ENCODE results near the gene PXDC1.

Gene PXDC1

GRCh38 chr6:3701631-3702030 lies 49.9 kb downstream of the PXDC1 start:
- no peaks in the 10 kb centered on the region for H3K36me3 ChIP-seq (ENCODE audit: control insufficient read depth in 4 of 4, insufficient read depth in 4 of 4, low read length in 3 of 4)
- no peak for DNase-seq
- 98% methylated on average over 5 of the region's 5 CpGs for WGBS (ENCODE audit: insufficient coverage)
- H3K4me3 ChIP-seq (ENCODE audit: control insufficient read depth in 1 of 7, extremely low read depth in 1 of 7, insufficient read depth in 4 of 7, low read depth in 2 of 7, low read length in 6 of 7), result no peak overlapping the region
- no peaks in the 10 kb centered on the region for H3K4me1 ChIP-seq (ENCODE audit: control extremely low read depth in 1 of 4, control insufficient read depth in 4 of 4, insufficient read depth in 4 of 4, low read length in 3 of 4)
- no peaks in the 10 kb centered on the region for H3K27me3 ChIP-seq (replicated peaks in 2 of 5; ENCODE audit: control insufficient read depth in 4 of 5, insufficient read depth in 5 of 5, low read length in 4 of 5)
- POLR2A ChIA-PET, result no interaction called here
- H3K9me3 ChIP-seq (ENCODE audit: control extremely low read depth in 1 of 5, control insufficient read depth in 4 of 5, insufficient read depth in 2 of 5, low read depth in 1 of 5, low read length in 4 of 5), result peaks cover 0 to 13% (median 0%) of the 10 kb centered on the region in 5 experiments
- H3K27ac ChIP-seq (ENCODE audit: insufficient read depth in 1 of 2, low read depth in 1 of 2, low read length in 2 of 2, poor library complexity in 1 of 2, severe bottlenecking in 2 of 2), result no peak overlapping the region
- CTCF ChIA-PET, result interaction anchor here (0.6 to 1.4 kb wide), 2 partner anchors 40 to 190 kb away, joined by 3 read pairs; no protein-coding TSS in a partner anchor

- Histone ChIP-seq H3K4me3 (ENCODE audit: control insufficient read depth in 1 of 7, extremely low read depth in 1 of 7, insufficient read depth in 4 of 7, low read depth in 2 of 7, low read length in 6 of 7) (no peak overlapping the region), H3K4me1 (ENCODE audit: control extremely low read depth in 1 of 4, control insufficient read depth in 4 of 4, insufficient read depth in 4 of 4, low read length in 3 of 4) (no peaks in the 10 kb centered on the region), H3K36me3 (ENCODE audit: control insufficient read depth in 4 of 4, insufficient read depth in 4 of 4, low read length in 3 of 4) (no peaks in the 10 kb centered on the region), H3K27me3 (replicated peaks in 2 of 5; ENCODE audit: control insufficient read depth in 4 of 5, insufficient read depth in 5 of 5, low read length in 4 of 5) (no peaks in the 10 kb centered on the region), H3K27ac (ENCODE audit: insufficient read depth in 1 of 2, low read depth in 1 of 2, low read length in 2 of 2, poor library complexity in 1 of 2, severe bottlenecking in 2 of 2) (no peak overlapping the region), H3K9me3 (ENCODE audit: control extremely low read depth in 1 of 5, control insufficient read depth in 4 of 5, insufficient read depth in 2 of 5, low read depth in 1 of 5, low read length in 4 of 5) (peaks cover 0 to 13% (median 0%) of the 10 kb centered on the region in 5 experiments)
- no peak for DNase-seq
- WGBS (ENCODE audit: insufficient coverage), result 96% methylated on average over 3 of the region's 3 CpGs
- POLR2A ChIA-PET, result no interaction called here
- CTCF ChIA-PET, result no interaction called here
Observed at GRCh38 chr6:3699231-3699630, 52.3 kb downstream of the PXDC1 start.

GRCh38 chr6:3698021-3698420 lies 53.5 kb downstream of the PXDC1 start:
- POLR2A ChIA-PET, result no interaction called here
- Histone ChIP-seq H3K27me3 (replicated peaks in 2 of 5; ENCODE audit: control insufficient read depth in 4 of 5, insufficient read depth in 5 of 5, low read length in 4 of 5) (no peaks in the 10 kb centered on the region), H3K36me3 (ENCODE audit: control insufficient read depth in 4 of 4, insufficient read depth in 4 of 4, low read length in 3 of 4) (no peaks in the 10 kb centered on the region), H3K4me1 (ENCODE audit: control extremely low read depth in 1 of 4, control insufficient read depth in 4 of 4, insufficient read depth in 4 of 4, low read length in 3 of 4) (no peaks in the 10 kb centered on the region), H3K4me3 (ENCODE audit: control insufficient read depth in 1 of 7, extremely low read depth in 1 of 7, insufficient read depth in 4 of 7, low read depth in 2 of 7, low read length in 6 of 7) (no peak overlapping the region), H3K27ac (ENCODE audit: insufficient read depth in 1 of 2, low read depth in 1 of 2, low read length in 2 of 2, poor library complexity in 1 of 2, severe bottlenecking in 2 of 2) (no peak overlapping the region), H3K9me3 (ENCODE audit: control extremely low read depth in 1 of 5, control insufficient read depth in 4 of 5, insufficient read depth in 2 of 5, low read depth in 1 of 5, low read length in 4 of 5) (peaks cover 0 to 13% (median 0%) of the 10 kb centered on the region in 5 experiments)
- 91% methylated on average over 5 of the region's 5 CpGs for whole genome bisulfite sequencing (ENCODE audit: insufficient coverage)
- CTCF ChIA-PET, result no interaction called here
- no peak for DNase-seq

GRCh38 chr6:3697609-3698008 lies 53.9 kb downstream of the PXDC1 start:
- no CpG with 5 or more reads among the region's 1 CpG for WGBS (ENCODE audit: insufficient coverage)
- ChIA-PET CTCF (no interaction called here), POLR2A (no interaction called here)
- Histone ChIP-seq H3K4me1 (ENCODE audit: control extremely low read depth in 1 of 4, control insufficient read depth in 4 of 4, insufficient read depth in 4 of 4, low read length in 3 of 4) (no peaks in the 10 kb centered on the region), H3K27me3 (replicated peaks in 2 of 5; ENCODE audit: control insufficient read depth in 4 of 5, insufficient read depth in 5 of 5, low read length in 4 of 5) (no peaks in the 10 kb centered on the region), H3K4me3 (ENCODE audit: control insufficient read depth in 1 of 7, extremely low read depth in 1 of 7, insufficient read depth in 4 of 7, low read depth in 2 of 7, low read length in 6 of 7) (no peak overlapping the region), H3K9me3 (ENCODE audit: control extremely low read depth in 1 of 5, control insufficient read depth in 4 of 5, insufficient read depth in 2 of 5, low read depth in 1 of 5, low read length in 4 of 5) (peaks cover 0 to 13% (median 0%) of the 10 kb centered on the region in 5 experiments), H3K27ac (ENCODE audit: insufficient read depth in 1 of 2, low read depth in 1 of 2, low read length in 2 of 2, poor library complexity in 1 of 2, severe bottlenecking in 2 of 2) (no peak overlapping the region), H3K36me3 (ENCODE audit: control insufficient read depth in 4 of 4, insufficient read depth in 4 of 4, low read length in 3 of 4) (no peaks in the 10 kb centered on the region)
- no peak for DNase-seq

- ChIA-PET CTCF (no interaction called here), POLR2A (no interaction called here)
- no peak for DNase-seq
- no peak overlapping the region for H3K27ac ChIP-seq (ENCODE audit: insufficient read depth in 1 of 2, low read depth in 1 of 2, low read length in 2 of 2, poor library complexity in 1 of 2, severe bottlenecking in 2 of 2)
- no peaks in the 10 kb centered on the region for H3K4me1 ChIP-seq (ENCODE audit: control extremely low read depth in 1 of 4, control insufficient read depth in 4 of 4, insufficient read depth in 4 of 4, low read length in 3 of 4)
- WGBS (ENCODE audit: insufficient coverage), result 97% methylated on average over 3 of the region's 5 CpGs
- no peak overlapping the region for H3K4me3 ChIP-seq (ENCODE audit: control insufficient read depth in 1 of 7, extremely low read depth in 1 of 7, insufficient read depth in 4 of 7, low read depth in 2 of 7, low read length in 6 of 7)
- peaks cover 0 to 13% (median 0%) of the 10 kb centered on the region in 5 experiments for H3K9me3 ChIP-seq (ENCODE audit: control extremely low read depth in 1 of 5, control insufficient read depth in 4 of 5, insufficient read depth in 2 of 5, low read depth in 1 of 5, low read length in 4 of 5)
- no peaks in the 10 kb centered on the region for H3K27me3 ChIP-seq (replicated peaks in 2 of 5; ENCODE audit: control insufficient read depth in 4 of 5, insufficient read depth in 5 of 5, low read length in 4 of 5)
- no peaks in the 10 kb centered on the region for H3K36me3 ChIP-seq (ENCODE audit: control insufficient read depth in 4 of 4, insufficient read depth in 4 of 4, low read length in 3 of 4)
Observed at GRCh38 chr6:3696525-3697088, 54.9 kb downstream of the PXDC1 start.

GRCh38 chr6:3695065-3695817 lies 56.3 kb downstream of the PXDC1 start:
- no peak for DNase-seq
- POLR2A ChIA-PET, result no interaction called here
- Histone ChIP-seq H3K27me3 (replicated peaks in 2 of 5; ENCODE audit: control insufficient read depth in 4 of 5, insufficient read depth in 5 of 5, low read length in 4 of 5) (no peaks in the 10 kb centered on the region), H3K4me1 (ENCODE audit: control extremely low read depth in 1 of 4, control insufficient read depth in 4 of 4, insufficient read depth in 4 of 4, low read length in 3 of 4) (no peaks in the 10 kb centered on the region), H3K4me3 (ENCODE audit: control insufficient read depth in 1 of 7, extremely low read depth in 1 of 7, insufficient read depth in 4 of 7, low read depth in 2 of 7, low read length in 6 of 7) (no peak overlapping the region), H3K9me3 (ENCODE audit: control extremely low read depth in 1 of 5, control insufficient read depth in 4 of 5, insufficient read depth in 2 of 5, low read depth in 1 of 5, low read length in 4 of 5) (peaks cover 0 to 13% (median 0%) of the 10 kb centered on the region in 5 experiments), H3K36me3 (ENCODE audit: control insufficient read depth in 4 of 4, insufficient read depth in 4 of 4, low read length in 3 of 4) (no peaks in the 10 kb centered on the region), H3K27ac (ENCODE audit: insufficient read depth in 1 of 2, low read depth in 1 of 2, low read length in 2 of 2, poor library complexity in 1 of 2, severe bottlenecking in 2 of 2) (no peak overlapping the region)
- CTCF ChIA-PET, result no interaction called here
- WGBS (ENCODE audit: insufficient coverage), result 100% methylated on average over 1 of the region's 2 CpGs

GRCh38 chr6:3693831-3694230 lies 57.7 kb downstream of the PXDC1 start:
- Histone ChIP-seq H3K9me3 (ENCODE audit: control extremely low read depth in 1 of 5, control insufficient read depth in 4 of 5, insufficient read depth in 2 of 5, low read depth in 1 of 5, low read length in 4 of 5) (peaks cover 0 to 5% (median 0%) of the 10 kb centered on the region in 5 experiments), H3K27me3 (replicated peaks in 2 of 5; ENCODE audit: control insufficient read depth in 4 of 5, insufficient read depth in 5 of 5, low read length in 4 of 5) (no peaks in the 10 kb centered on the region), H3K27ac (ENCODE audit: insufficient read depth in 1 of 2, low read depth in 1 of 2, low read length in 2 of 2, poor library complexity in 1 of 2, severe bottlenecking in 2 of 2) (no peak overlapping the region), H3K4me3 (ENCODE audit: control insufficient read depth in 1 of 7, extremely low read depth in 1 of 7, insufficient read depth in 4 of 7, low read depth in 2 of 7, low read length in 6 of 7) (no peak overlapping the region), H3K36me3 (ENCODE audit: control insufficient read depth in 4 of 4, insufficient read depth in 4 of 4, low read length in 3 of 4) (no peaks in the 10 kb centered on the region), H3K4me1 (ENCODE audit: control extremely low read depth in 1 of 4, control insufficient read depth in 4 of 4, insufficient read depth in 4 of 4, low read length in 3 of 4) (no peaks in the 10 kb centered on the region)
- 100% methylated on average over 2 of the region's 2 CpGs for WGBS (ENCODE audit: insufficient coverage)
- POLR2A ChIA-PET, result no interaction called here
- DNase-seq, result no peak
- CTCF ChIA-PET, result no interaction called here
